ENCODE data around the gene HTD2. TPM values are rescaled to one million over a fixed set of nuclear protein-coding genes. Genes with fewer than 3 reads are reported as not detected.

The HTD2 gene
- total RNA-seq, 1 donor from 2014 or later = 10.4 TPM

GRCh38 chr3:58353722-58354553 is 47.6 kb downstream of the HTD2 start:
- intact Hi-C loops (cut with micrococcal nuclease) = loop anchor here (1.0 kb wide), 3 partner anchors 19 to 79 kb away; partner anchors contain the start of gene PDHB

GRCh38 chr3:58355179-58355578 is 48.9 kb downstream of the HTD2 start:
- intact Hi-C loops (cut with micrococcal nuclease) = loop anchor here (5.0 kb wide), 1 partner anchor 33 kb away; no protein-coding TSS in a partner anchor

- intact Hi-C loops (cut with micrococcal nuclease) = loop anchor here (5.0 kb wide), 1 partner anchor 34 kb away; no protein-coding TSS in a partner anchor
Observed at GRCh38 chr3:58356054-58356453, 49.7 kb downstream of the HTD2 start.

GRCh38 chr3:58357402-58357801 is 51.1 kb downstream of the HTD2 start:
- intact Hi-C loops (cut with micrococcal nuclease) = loop anchor here (5.0 kb wide), 1 partner anchor 35 kb away; no protein-coding TSS in a partner anchor

GRCh38 chr3:58358092-58358491 is 51.8 kb downstream of the HTD2 start:
- intact Hi-C loops (cut with micrococcal nuclease) = loop anchor here (5.0 kb wide), 1 partner anchor 36 kb away; no protein-coding TSS in a partner anchor

GRCh38 chr3:58358808-58359207 is 52.5 kb downstream of the HTD2 start:
- intact Hi-C loops (cut with micrococcal nuclease) = loop anchor here (5.0 kb wide), 1 partner anchor 37 kb away; no protein-coding TSS in a partner anchor

- intact Hi-C loops (cut with micrococcal nuclease) = loop anchor here (5.0 kb wide), 1 partner anchor 37 kb away; no protein-coding TSS in a partner anchor
Observed at GRCh38 chr3:58359621-58360020, 53.3 kb downstream of the HTD2 start.

- intact Hi-C loops (cut with micrococcal nuclease) = no loop called here
Observed at GRCh38 chr3:58361866-58362265, 55.5 kb downstream of the HTD2 start.

- intact Hi-C loops (cut with micrococcal nuclease) = loop anchor here (5.0 kb wide), 2 partner anchors 34 to 36 kb away; partner anchors contain the start of gene PXK
Observed at GRCh38 chr3:58366699-58367098, 60.4 kb downstream of the HTD2 start.

GRCh38 chr3:58369038-58369437 is 62.7 kb downstream of the HTD2 start:
- intact Hi-C loops (cut with micrococcal nuclease) = loop anchor here (5.0 kb wide), 2 partner anchors 33 to 37 kb away; partner anchors contain the start of gene PXK

Other genes with a start within 250 kb of the HTD2 start
- gene DNASE1L3, start 95.5 kb upstream of the HTD2 start, total RNA-seq = not detected in 2 replicates
- 8.5 and 10.1 TPM in 2 replicates for gene ABHD6, start 68.7 kb upstream of the HTD2 start, total RNA-seq
- 16.9 and 18.2 TPM in 2 replicates for gene RPP14, start 275 bp upstream of the HTD2 start, total RNA-seq
- 38.2 and 41.3 TPM in 2 replicates for gene PXK, start 26.4 kb downstream of the HTD2 start, total RNA-seq
- gene PDHB, start 127.3 kb downstream of the HTD2 start, total RNA-seq = 60.1 and 64.4 TPM in 2 replicates
- 8.7 and 10.7 TPM in 2 replicates for gene KCTD6, start 185.6 kb downstream of the HTD2 start, total RNA-seq
- gene ACOX2, start 230.7 kb downstream of the HTD2 start, total RNA-seq = not detected in 2 replicates